GM18517 (cell line): ENCODE data around the gene TMEM59L.
"Not testable (repeated sequence)": the region's sequence is repeated elsewhere in the genome, so short reads cannot be mapped to it uniquely, and the experiment has no call there.

ENCODE experiments used
- ATAC-seq: cut with Tn5 transposase; IDR thresholded peaks from one replicate; pipeline ENCODE4 v1.9.1; 2021; ENCODE audit warnings: mild to moderate bottlenecking, moderate library complexity; ENCODE audit not compliant: unreplicated experiment

TMEM59L gene

DNA sequence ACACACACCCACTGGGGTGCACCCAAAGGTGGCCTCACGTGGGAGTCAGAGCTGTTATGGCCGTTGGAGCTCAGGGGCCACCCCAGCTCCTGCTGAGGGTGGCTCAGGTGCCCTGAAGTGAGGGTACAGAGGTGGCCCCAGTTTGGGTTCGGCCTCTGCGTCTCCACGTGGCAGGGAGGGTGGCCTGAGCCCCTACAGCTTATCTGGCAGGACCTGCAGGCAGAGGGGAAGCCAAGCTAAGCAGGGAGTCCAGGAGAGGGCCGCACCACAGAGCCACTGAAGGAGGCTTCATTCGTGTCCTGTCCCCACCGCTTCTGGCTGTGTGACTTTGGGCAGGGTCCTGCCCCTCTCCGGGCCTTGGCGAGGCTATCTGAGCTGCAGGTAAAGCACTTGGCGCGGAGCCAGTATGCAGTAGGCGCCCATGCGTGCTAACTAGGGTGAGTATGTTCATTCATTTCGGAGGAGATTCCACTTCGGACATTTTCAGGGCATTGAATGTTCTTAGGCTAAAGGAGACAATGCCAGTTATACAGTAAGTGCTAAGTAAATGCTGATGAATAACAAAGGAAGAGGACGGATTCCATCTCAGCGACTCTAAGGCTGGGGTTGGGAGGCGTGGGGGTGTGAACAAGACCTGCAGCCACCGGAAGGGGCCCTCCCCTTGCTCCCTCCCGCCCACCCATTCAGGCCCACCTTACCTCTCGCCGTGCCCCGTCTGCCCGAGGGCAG, 19.1 kb upstream of the TMEM59L start:
- ATAC-seq: no peak

DNA sequence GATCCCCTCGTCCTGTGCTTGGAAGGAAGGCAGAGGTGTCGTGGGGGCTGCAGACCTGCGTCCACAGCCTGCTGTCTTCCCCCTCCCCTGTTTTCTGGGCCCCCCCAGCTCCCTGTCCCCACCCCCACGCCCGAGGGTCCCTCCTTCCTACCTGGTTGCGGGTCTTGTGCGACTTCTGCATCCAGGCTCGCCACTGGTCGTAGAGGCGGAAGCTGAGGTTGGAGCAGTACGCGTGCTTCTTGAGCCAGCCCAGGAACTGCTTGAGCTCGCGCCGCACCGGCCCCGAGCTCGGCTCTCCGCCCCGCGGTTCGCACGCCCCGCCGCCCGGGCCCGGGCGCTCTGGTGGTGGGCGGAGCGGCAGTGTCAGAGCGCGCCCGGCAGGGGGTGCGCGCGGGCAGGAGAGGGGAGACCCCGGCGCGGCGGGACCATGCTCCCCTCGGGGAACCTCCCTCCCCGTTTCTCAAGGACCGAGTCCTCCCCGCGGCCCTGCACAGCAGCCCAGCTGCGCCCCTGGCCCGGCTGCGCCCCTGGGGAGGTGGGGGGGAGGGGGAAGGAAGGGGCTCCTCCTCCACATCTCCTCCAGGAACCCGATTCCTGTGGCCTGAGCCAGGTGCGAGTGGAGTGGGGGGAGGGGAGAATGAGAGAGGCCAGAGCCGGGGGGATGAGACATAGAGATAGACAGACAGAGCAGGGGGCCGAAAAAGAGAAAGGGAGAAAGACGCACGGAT, 18.4 kb upstream of the TMEM59L start:
- ATAC-seq: no peak

DNA sequence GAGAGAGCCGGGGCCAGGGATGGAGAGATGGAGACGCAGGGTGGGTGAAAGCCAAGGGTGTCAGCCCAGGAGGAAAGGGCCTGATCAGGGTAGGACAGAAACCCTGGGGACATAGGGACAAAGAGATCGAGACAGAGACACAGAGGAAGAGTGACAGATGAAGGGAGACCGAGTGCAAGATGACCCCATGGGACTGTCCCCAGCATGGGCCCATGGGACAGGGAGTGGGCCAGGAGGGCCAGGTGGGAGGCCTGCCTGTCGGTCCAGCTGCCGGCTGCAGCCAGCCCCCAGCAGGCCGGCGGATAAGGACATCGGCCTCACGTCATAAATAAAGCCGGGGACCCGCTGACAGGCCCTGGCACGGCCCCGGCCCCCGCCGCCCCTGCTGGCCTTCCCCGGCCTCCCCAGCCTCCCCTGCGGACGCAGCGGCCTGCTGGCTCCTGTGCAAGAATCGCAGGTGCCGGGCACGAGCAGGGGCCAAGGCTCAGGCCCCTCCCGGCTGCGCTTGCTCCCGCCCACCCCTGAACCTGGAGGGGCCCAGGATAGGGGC, 17.8 kb upstream of the TMEM59L start:
- no peak for ATAC-seq

DNA sequence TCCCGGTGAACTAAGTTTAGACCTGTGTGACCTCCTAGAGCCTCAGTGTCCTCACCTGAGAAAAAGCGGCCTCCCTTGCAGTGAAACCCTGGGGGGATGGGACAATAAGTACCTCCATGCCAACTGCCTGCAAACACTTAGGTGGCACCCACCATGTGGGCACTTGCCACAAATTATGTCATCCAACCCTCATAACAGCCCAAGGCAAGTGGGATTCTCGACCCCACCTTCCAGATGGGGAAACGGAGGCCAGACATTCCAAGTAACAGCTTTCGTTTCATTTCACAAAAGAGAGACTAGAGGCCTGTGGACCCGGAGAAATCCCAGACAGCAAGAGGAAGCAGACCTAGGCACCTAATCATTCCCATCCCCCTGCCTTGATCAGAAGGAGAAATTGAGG, 17.2 kb upstream of the TMEM59L start:
- ATAC-seq: no peak

DNA sequence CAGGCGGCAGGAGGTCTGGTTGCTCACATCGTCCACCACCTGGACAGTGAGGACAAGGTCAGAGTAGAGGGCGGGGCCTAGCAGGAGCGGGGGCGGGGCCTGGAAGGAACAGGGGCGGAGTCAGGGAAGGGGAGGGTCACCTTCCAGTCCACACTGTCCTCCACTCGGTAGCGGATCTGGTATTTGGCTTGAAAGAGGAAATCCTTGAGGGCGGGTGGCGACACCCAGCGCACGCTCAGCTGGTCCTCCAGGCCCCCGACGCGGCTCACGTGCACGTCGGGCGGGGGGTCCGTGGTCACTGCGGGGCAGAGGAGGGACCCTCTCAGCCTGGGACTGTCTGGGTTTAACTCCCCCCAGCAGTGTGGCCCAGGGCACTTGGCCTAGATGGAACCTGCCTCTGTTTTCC, 15.9 kb upstream of the TMEM59L start:
- no peak for ATAC-seq

DNA sequence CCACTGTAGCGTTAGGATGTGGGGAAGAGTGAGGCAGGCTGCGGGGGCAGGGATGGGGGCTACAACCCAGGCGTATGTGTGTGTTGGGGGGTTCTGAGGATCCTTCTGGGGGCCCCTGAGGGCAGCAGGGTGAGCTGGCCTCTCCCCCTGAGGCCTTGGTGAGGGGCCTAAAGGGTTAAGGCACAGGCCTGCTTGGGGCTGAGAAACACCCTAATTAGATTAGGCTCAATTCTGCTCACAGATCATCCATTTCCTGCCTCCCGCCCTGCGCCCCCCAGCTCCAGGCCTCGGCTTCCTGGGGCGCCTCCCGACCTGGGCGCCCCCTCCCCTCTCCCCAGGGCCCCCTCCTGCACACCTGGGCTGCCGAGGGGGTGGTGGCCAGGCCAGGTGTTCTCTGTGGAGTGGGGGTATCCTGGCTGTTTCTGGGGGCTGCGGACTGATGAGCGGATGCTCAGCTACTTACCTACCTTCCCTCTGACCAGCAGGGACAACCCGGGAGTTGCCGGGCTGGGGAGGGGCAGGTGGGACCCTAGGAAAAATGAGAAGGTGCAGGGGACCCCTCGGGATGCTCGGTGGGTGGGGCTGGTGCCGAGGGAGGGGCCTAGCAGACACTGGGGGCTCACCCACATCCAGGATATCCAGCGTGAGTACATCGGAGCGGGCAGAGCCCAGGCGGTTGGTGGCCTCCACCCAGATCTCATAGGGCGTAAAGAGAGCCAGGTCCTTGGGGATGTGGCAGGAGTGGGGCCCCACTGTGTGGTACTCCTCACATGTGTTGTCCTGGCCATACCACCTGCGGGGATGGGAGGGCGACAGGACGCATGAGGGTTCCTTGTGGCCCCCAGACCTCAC, 14.6 kb upstream of the TMEM59L start:
- ATAC-seq: no peak

DNA sequence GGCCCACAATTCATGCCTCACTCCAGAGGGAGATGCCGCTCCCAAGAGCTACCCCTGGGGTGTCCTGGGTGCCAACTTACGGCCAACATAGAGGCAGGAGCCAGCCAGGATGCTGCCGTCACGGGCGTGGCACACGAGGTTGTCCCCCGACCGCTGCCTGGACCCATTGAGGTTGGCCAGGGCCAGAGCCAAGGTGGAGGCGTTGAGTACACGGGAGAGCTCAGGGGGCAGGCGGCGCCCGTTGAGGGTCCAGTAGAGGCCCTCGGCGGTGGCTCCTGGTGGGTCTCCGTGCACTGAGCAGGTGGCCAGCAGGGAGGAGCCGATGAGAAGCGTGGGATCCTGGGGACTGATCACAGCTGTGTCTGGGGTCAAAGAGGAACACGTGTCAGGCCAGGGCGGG, 13.2 kb upstream of the TMEM59L start:
- no peak for ATAC-seq

DNA sequence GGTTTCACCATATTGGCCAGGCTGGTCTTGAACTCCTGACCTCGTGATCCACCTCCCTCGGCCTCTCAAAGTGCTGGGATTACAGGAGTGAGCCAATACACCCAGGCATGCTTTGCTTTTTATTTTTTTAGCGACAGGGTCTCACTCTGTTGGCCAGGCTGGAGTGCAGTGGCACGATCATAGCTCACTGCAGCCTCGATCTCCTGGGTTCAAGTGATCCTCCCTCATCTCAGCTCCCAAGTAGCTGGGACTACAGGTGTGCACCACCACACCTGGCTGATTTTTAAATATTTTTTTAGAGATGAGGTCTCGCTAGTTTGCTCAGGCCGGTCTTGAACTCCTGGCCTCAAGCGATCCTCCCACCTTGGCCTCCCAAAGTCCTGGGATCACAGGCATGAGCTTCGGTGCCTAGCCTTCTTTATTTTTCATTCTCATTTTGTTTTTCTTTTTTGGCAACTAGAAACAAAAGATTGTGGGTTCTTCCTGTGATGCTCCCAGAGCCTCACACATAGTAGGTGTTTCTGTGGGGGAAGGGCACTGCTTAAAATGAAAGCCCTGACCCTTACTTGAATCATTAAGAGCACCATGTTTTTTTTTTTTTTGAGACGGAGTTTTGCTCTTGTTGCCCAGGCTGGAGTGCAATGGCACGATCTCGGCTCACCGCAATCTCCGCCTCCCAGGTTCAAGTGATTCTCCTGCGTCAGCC, 11.8 kb upstream of the TMEM59L start:
- ATAC-seq: not testable (repeated sequence)

DNA sequence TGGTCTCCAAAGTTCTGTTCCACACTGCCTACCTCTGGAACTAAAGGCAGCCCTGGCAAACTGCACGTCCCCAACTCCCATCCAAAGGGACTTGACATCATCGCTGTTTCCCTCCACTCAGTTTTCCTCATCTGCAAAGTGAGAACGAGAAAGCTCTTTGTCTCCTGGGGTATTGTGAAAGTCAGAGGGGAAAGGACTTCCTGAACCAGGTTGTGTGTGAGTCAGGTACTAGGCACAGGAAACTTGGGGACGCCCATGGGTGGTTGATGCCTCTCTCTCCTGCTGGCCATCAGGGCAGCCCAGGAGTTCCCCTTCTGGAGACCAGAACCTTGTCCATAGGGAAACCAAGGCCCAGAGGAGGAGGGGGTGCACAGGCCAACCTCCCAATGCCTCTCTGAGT, 10.8 kb upstream of the TMEM59L start:
- no peak for ATAC-seq

DNA sequence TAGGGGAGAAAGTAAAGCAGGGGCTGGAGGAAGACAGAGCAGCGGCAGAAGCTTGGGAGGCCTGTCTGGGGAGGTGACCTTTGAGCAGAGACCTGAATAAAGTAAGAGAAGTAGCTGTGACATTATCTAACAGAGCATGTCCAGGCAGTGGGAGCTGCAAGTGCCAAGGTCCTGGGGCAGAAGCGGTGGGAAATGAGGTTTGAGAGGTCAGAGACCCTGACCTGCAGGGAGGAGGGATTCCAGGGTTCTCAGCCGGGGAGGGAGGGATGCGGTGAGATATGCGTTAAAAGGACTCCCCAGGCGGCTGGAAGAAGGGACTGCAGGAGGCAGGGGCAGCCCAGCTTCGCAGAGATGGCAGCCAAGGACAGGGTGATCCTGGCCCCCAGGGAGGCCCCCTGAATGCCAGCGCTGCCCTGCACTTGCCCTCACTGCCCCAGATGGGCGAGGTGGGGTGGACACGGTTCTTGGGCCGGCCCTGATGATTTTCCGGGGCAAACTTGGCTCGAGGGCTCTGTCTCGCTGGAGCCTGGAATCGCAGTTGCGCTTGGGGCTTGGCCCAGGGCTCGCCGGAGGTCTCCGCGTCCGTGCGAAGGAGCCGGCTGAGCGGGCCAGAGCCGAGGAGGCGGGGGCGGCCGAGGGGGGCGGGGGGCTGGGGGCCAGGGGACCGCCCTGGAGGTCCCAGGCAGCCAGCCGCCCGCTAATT, 9.3 kb upstream of the TMEM59L start:
- ATAC-seq: no peak

DNA sequence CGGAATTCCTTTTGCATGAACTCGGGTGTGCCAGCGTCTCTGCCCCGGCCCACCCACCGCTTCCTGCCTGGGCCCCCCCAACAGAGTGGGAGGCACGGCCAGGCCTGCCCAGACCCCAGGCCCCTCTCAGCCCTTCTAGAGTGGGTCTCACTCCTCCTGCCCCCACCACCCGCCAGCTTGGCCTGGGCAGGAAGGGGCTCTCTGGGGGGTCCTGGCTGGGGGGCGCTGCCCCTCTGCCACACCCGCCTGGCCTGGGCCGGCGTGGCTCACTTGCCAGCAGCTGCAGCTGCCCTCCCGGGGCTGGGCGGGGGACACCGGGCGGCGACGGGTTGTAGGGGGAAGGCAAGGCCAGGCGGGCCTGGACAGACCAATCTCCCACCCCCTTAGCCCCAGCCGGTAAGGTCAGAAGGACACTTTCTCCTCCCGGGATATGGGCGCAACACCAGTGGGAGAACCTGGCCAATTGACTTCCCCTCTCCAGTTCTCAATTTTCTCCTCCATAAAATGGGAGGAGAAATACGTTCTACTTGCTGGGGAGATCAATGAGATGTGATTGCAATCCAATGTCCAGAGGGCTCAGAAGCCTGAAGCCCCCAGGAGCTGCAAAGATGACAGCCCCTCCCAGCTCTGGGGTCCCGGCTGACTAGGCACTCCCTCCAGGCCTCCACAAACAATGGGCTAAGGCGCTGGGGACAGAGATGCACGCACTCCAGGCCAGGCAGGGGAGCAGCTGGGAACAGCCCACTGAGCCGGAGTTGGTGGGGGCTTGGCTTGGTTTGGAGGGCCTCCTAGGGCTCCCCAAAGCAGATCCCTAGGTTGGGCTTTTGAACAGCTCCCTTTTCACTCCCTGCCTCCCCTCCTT, 8.5 kb upstream of the TMEM59L start:
- ATAC-seq: no peak

DNA sequence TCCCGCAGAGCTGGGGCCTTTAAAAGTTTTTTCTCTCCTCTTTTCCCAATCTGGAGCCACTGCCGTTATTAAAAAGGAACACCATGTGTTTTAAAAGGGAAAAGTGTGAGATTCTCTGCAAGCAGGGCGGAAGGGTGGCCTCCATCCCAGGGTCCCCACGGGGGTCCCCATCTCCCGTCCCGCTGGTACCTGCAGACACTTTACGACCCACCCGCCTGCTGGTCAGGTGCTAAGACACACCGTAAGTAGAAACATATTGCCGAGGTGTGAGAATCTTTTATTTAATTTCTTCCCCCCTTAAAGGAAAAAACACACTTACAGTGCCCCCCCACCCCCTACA, 7.9 kb upstream of the TMEM59L start:
- no peak for ATAC-seq

DNA sequence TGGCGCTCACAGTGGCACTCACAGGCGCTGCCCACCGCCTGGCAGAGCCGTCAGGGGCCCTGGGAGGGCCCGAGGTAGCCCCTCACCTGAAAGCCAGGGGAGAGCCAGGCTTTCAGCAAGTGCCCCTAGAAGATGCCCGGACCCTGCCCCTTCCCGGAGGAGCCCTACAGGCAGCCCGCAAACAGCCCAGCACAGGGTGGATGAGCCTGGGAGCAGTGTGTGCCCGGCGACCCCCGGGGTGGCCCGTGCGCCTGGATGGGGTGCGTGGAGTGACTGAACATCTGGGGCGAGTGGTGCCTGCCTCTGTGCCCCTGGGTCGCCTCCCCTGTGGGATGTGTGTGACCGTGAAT, 7.5 kb upstream of the TMEM59L start:
- ATAC-seq: no peak

DNA sequence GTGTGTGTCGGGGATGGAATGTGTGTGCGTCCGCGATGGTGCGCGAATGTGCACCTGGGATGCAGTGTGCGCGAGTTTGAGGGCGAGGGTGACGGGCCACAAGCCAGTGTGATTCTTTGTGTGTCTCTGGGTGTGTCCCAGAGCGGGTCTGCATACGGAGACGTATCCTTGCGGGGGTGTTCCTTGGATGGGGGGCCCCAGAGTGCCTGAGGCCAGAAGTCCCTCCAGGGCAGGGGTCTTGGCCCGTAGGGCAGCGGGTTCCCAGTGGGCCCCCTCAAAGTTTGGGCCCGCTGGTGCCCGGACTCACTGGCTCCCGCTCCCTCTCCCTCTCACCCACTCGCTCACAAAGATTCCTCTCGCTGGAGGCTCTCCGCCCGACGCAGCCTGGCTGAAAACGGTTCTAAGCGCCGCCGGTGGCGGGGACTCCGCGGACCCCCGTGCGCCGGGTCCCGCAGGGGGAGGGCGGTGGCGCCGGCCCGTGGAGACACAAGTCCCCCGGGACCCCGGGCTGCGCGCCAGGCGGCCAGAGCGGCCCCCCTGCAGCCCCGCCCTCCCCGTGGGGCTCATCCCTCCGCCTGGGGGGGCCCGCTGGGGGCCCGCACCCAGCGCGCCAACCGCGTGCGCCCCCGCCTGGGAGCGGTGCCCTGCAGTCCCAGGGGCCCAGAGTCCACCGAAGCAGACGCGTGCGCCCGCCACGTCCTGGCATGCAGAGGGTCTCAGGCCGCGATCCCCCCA, 7.0 kb upstream of the TMEM59L start:
- no peak for ATAC-seq

DNA sequence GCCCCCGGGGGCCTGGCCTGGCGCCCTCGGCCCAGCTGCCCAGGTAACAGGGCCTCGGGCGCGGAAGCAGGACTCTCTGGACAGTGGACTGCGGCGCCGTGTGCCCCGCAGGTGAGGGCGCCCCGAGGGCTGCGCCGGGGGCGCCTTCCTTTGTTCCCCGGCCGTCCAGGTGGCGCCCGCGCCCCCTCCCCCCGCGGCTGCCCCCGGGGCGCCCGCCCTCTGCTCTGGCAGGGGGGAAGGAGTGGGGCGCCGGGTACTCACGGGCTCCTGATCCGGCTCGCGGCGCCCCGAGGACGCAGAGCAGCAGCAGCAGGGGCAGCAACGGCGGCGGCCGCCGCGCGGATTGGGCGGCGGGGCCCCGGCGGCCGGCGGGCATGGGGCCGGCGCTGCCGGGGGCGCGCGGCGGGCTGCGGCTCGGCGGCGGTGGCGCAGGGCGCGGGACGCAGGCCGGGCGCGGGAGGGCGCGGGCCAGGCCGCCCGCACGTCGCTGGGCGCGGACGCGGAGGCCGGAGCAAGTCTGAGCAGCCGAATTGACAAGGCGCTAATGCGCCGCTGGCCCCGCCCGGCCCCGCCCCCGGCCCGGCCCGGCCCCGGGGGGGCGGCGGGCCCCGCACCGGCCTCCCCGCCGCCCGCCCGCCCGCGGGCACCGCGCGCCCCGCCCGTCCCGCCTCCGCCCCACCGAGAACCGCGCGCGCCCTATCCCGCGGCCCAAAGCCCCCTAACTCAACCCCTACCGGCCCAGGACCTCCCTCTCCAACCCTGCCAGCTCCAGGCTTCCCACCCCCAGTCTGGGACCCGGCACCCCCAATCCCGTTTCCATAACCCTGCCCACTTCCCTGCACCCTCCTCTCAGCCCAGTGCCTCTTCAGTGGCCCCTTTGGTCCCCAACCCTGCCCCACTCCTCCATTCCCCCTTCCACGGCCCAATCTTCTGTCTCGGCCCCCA, 6.1 kb upstream of the TMEM59L start, which contains the start of gene CRLF1:
Gene CRLF1, minus strand, starts transcription at position 519 of the 945 bp plus-strand sequence. Its CDS starts 143 bp downstream, at position 376.
- no peak for ATAC-seq

DNA sequence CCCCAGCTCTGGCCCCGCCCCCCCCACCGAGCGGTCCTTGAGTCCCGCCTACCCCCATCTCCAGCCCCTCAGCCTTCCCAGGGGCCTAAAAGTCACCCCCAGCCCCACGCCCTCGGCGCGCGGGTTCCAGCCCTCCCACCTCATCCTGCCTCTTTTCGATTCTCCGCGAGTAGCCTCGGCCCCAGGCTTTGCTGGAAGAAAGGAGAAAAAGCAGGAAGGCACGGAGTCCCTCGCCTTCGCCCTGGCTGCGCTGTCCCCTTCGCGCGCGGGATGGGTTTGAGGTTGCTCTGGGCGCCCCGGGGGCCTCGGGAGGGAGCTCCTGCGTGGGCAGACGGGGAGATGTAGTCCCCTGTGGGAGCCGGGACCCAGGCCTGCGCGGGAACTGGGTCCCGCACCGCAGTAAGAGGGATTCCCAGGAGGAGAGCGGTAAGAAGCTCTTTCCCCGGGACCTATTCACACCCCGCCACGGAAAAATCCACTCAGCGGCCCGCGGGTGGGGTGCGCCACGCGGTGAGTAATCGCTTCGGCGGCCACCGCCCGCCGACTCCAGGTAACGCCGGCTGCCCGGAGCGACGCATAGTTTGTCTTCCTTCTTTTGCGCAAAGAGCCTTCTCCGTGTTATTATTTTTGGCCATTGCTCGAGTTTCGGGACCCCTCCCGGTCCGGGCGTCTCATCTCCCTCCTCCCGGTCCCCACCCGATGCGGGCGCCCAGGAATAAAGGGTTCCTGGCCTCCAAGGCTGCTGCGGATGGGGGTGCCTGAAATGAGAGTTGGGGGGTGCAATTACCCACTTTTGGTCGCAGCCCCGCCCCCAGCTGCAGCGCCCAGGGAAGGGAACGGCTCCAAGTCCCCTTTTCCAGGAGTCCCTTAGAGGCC, 5.2 kb upstream of the TMEM59L start:
- ATAC-seq: no peak
